Measurements from ENCODE around the gene KLK15.

Gene KLK15

GRCh38 chr19:50843701-50844221 is 10.4 kb upstream of the KLK15 start:
- DNase-seq (ENCODE audit: low read depth in 2 of 2) = no peak

- DNase-seq (ENCODE audit: low read depth in 2 of 2) = no peak
Observed at GRCh38 chr19:50843205-50843604, 9.8 kb upstream of the KLK15 start.

GRCh38 chr19:50842130-50842529 is 8.8 kb upstream of the KLK15 start:
- DNase-seq (ENCODE audit: low read depth in 2 of 2) = no peak

GRCh38 chr19:50839712-50840655 is 6.6 kb upstream of the KLK15 start:
- no peak for DNase-seq (ENCODE audit: low read depth in 2 of 2)

- no peak for DNase-seq (ENCODE audit: low read depth in 2 of 2)
Observed at GRCh38 chr19:50838239-50838638, 4.9 kb upstream of the KLK15 start.

GRCh38 chr19:50837300-50837699 is 3.9 kb upstream of the KLK15 start:
- DNase-seq (ENCODE audit: low read depth in 2 of 2) = no peak

- DNase-seq (ENCODE audit: low read depth in 2 of 2) = no peak
Observed at GRCh38 chr19:50836543-50837195, 3.3 kb upstream of the KLK15 start.

- peak; percentile 62 to 68 for DNase-seq (ENCODE audit: low read depth in 2 of 2)
Observed at GRCh38 chr19:50835785-50836542, 2.6 kb upstream of the KLK15 start.

GRCh38 chr19:50835103-50835784 is 1.9 kb upstream of the KLK15 start:
- no peak for DNase-seq (ENCODE audit: low read depth in 2 of 2)

GRCh38 chr19:50833802-50834167 is 411 bp upstream of the KLK15 start:
- no peak for DNase-seq (ENCODE audit: low read depth in 2 of 2)

GRCh38 chr19:50832666-50833065 is 708 bp downstream of the KLK15 start:
- no peak for DNase-seq (ENCODE audit: low read depth in 2 of 2)

GRCh38 chr19:50831026-50831396 is 2.4 kb downstream of the KLK15 start:
- DNase-seq (ENCODE audit: low read depth in 2 of 2) = no peak

GRCh38 chr19:50830266-50831025 is 2.9 kb downstream of the KLK15 start:
- no peak for DNase-seq (ENCODE audit: low read depth in 2 of 2)

- no peak for DNase-seq (ENCODE audit: low read depth in 2 of 2)
Observed at GRCh38 chr19:50829801-50830200, 3.6 kb downstream of the KLK15 start.

GRCh38 chr19:50827476-50827875 is 5.9 kb downstream of the KLK15 start:
- no peak for DNase-seq (ENCODE audit: low read depth in 2 of 2)

- DNase-seq (ENCODE audit: low read depth in 2 of 2) = no peak
Observed at GRCh38 chr19:50826492-50827240, 6.7 kb downstream of the KLK15 start.

GRCh38 chr19:50823389-50824042 is 9.9 kb downstream of the KLK15 start, which contains the start of gene KLK1:
TSS of gene KLK1 (minus strand) at chr19:50823787. CDS start at chr19:50823748, 39 bp downstream.
- DNase-seq (ENCODE audit: low read depth in 2 of 2) = no peak

- DNase-seq (ENCODE audit: low read depth in 2 of 2) = no peak
Observed at GRCh38 chr19:50822661-50823208, 10.6 kb downstream of the KLK15 start.

GRCh38 chr19:50821622-50822021 is 11.8 kb downstream of the KLK15 start:
- DNase-seq (ENCODE audit: low read depth in 2 of 2) = no peak

Data from stimulated activated CD8-positive, alpha-beta memory T cell treated with anti-CD3 and anti-CD28 coated beads, Interleukin-2, amount 100 ng/mL, for 48 hours (primary cell).